Right lobe of liver (tissue), 4 donors: ENCODE measurements around the gene PCSK7.

Experiments
- CTCF ChIP-seq, 4 donors: fragments of 200-600 bp in 3 of 4; fragments of 450-650 bp in 1 of 4; IDR thresholded peaks; one replicate each; pipeline versions ENCODE4 v1.5.1 to v1.8.0; 2016 to 2022; ENCODE audit warnings: antibody characterized with exemption in 4 of 4, mild to moderate bottlenecking in 2 of 4
- POLR2A ChIP-seq: fragments of 450-650 bp; IDR thresholded peaks from one replicate; pipeline ENCODE4 v1.6.1; 2017; ENCODE audit warnings: antibody characterized with exemption, mild to moderate bottlenecking
- donor health status: DM: no; HTN: no; CAD: no.
- donor health status: DM: no; HTN: no; CAD: no.
- donor health status: DM: no; HTN: yes; CAD: no.

- TF ChIP-seq CTCF (IDR thresholded peaks at IDR 0.05) (no peak), POLR2A (no peak)
Observed at GRCh38 chr11:117232911-117233409, 1.1 kb upstream of the PCSK7 start.
